ENCODE data around the gene DNER.

The DNER gene

GRCh38 chr2:229414631-229415030, 299.7 kb downstream of the DNER start:
- H3K9me3 ChIP-seq = no peaks in the 10 kb centered on the region
- H3K27me3 ChIP-seq = peaks cover 3% of the 10 kb centered on the region
- no peaks in the 10 kb centered on the region for H3K36me3 ChIP-seq
- no peak overlapping the region for H3K4me3 ChIP-seq (ENCODE audit: low read depth in 1 of 2, low read length in 1 of 2)
- no peak overlapping the region for H3K27ac ChIP-seq
- peaks cover 7 to 21% of the 10 kb centered on the region in 2 experiments for H3K4me1 ChIP-seq (ENCODE audit: control insufficient read depth in 1 of 2, insufficient read depth in 1 of 2, low read depth in 1 of 2, low read length in 1 of 2)
- TF ChIP-seq CTCF (IDR thresholded peaks at IDR 0.05) = no peak

GRCh38 chr2:229412686-229413085, 301.7 kb downstream of the DNER start:
- Histone ChIP-seq H3K36me3 (no peaks in the 10 kb centered on the region), H3K9me3 (no peaks in the 10 kb centered on the region), H3K27me3 (peaks cover 3% of the 10 kb centered on the region), H3K27ac (no peak overlapping the region), H3K4me1 (ENCODE audit: control insufficient read depth in 1 of 2, insufficient read depth in 1 of 2, low read depth in 1 of 2, low read length in 1 of 2) (peaks cover 7 to 32% of the 10 kb centered on the region in 2 experiments), H3K4me3 (ENCODE audit: low read depth in 1 of 2, low read length in 1 of 2) (no peak overlapping the region)
- TF ChIP-seq CTCF (IDR thresholded peaks at IDR 0.05) = no peak

GRCh38 chr2:229410946-229411345, 303.4 kb downstream of the DNER start:
- Histone ChIP-seq H3K27me3 (peaks cover 3% of the 10 kb centered on the region), H3K9me3 (no peaks in the 10 kb centered on the region), H3K4me1 (ENCODE audit: control insufficient read depth in 1 of 2, insufficient read depth in 1 of 2, low read depth in 1 of 2, low read length in 1 of 2) (peaks cover 0 to 21% of the 10 kb centered on the region in 2 experiments), H3K36me3 (no peaks in the 10 kb centered on the region), H3K27ac (no peak overlapping the region), H3K4me3 (ENCODE audit: low read depth in 1 of 2, low read length in 1 of 2) (no peak overlapping the region)
- TF ChIP-seq CTCF (IDR thresholded peaks at IDR 0.05) = no peak

GRCh38 chr2:229410264-229410663, 304.1 kb downstream of the DNER start:
- Histone ChIP-seq H3K4me1 (ENCODE audit: control insufficient read depth in 1 of 2, insufficient read depth in 1 of 2, low read depth in 1 of 2, low read length in 1 of 2) (peaks cover 0 to 14% of the 10 kb centered on the region in 2 experiments), H3K36me3 (no peaks in the 10 kb centered on the region), H3K9me3 (no peaks in the 10 kb centered on the region), H3K4me3 (ENCODE audit: low read depth in 1 of 2, low read length in 1 of 2) (no peak overlapping the region), H3K27me3 (peaks cover 3% of the 10 kb centered on the region), H3K27ac (no peak overlapping the region)
- no peak for TF ChIP-seq CTCF (IDR thresholded peaks at IDR 0.05)

- peaks cover 3% of the 10 kb centered on the region for H3K27me3 ChIP-seq
- H3K36me3 ChIP-seq = no peaks in the 10 kb centered on the region
- TF ChIP-seq CTCF (IDR thresholded peaks at IDR 0.05) = no peak
- no peak overlapping the region for H3K27ac ChIP-seq
- H3K9me3 ChIP-seq = no peaks in the 10 kb centered on the region
- no peak overlapping the region for H3K4me3 ChIP-seq (ENCODE audit: low read depth in 1 of 2, low read length in 1 of 2)
- H3K4me1 ChIP-seq (ENCODE audit: control insufficient read depth in 1 of 2, insufficient read depth in 1 of 2, low read depth in 1 of 2, low read length in 1 of 2) = peaks cover 0 to 12% of the 10 kb centered on the region in 2 experiments
These were observed 304.6 kb downstream of the DNER start for GRCh38 chr2:229409751-229410181.

GRCh38 chr2:229408962-229409361, 305.4 kb downstream of the DNER start:
- no peak overlapping the region for H3K4me3 ChIP-seq (ENCODE audit: low read depth in 1 of 2, low read length in 1 of 2)
- no peak for TF ChIP-seq CTCF (IDR thresholded peaks at IDR 0.05)
- H3K27me3 ChIP-seq = peaks cover 3% of the 10 kb centered on the region
- no peaks in the 10 kb centered on the region for H3K36me3 ChIP-seq
- peaks cover 0 to 12% of the 10 kb centered on the region in 2 experiments for H3K4me1 ChIP-seq (ENCODE audit: control insufficient read depth in 1 of 2, insufficient read depth in 1 of 2, low read depth in 1 of 2, low read length in 1 of 2)
- H3K9me3 ChIP-seq = no peaks in the 10 kb centered on the region
- H3K27ac ChIP-seq = no peak overlapping the region

Measured in neutrophil (primary cell).